NCI-H128 (cell line): ENCODE measurements around the gene CEBPB.
A peak's percentile ranks its signal among the peaks of the same experiment; 100 is the strongest.
"Not testable (repeated sequence)": the region's sequence is repeated elsewhere in the genome, so short reads cannot be mapped to it uniquely, and the experiment has no call there.

Experiments
- DNase-seq: peaks from one replicate; lab custom pipeline; 2025; ENCODE audit not compliant: unreplicated experiment; lab: John Stamatoyannopoulos, UW

Gene CEBPB

DNA sequence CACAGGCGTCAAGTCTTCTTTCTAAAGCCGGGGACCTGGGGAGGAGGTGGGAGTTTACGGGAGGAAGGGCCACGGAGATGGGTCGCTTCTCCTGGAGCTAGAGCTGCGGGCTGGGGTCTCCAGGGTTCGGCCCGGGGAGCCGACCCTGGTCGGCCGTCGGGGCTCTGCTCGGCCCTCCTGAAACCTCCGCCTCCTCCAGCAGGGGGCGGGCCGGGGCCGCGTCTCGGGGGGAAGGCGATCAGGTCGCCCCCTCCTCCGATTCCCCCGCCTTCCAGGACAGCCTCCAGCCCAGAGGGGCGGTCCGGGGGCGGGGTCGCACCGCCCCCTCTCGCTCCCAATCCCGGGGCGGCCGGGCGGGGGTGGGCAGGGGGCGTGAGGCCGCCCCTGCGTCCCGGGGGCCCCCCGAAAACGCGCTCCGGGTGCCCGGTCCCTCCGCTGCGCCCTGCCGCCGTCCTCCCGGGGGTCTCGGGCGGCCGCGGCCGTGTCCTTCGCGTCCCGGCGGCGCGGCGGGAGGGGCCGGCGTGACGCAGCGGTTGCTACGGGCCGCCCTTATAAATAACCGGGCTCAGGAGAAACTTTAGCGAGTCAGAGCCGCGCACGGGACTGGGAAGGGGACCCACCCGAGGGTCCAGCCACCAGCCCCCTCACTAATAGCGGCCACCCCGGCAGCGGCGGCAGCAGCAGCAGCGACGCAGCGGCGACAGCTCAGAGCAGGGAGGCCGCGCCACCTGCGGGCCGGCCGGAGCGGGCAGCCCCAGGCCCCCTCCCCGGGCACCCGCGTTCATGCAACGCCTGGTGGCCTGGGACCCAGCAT is at the start of gene CEBPB:
TSS of gene CEBPB (plus strand) at position 580 of the 814 bp plus-strand sequence. CDS start at position 784, 204 bp downstream.
- DNase-seq = peak; percentile 25

DNA sequence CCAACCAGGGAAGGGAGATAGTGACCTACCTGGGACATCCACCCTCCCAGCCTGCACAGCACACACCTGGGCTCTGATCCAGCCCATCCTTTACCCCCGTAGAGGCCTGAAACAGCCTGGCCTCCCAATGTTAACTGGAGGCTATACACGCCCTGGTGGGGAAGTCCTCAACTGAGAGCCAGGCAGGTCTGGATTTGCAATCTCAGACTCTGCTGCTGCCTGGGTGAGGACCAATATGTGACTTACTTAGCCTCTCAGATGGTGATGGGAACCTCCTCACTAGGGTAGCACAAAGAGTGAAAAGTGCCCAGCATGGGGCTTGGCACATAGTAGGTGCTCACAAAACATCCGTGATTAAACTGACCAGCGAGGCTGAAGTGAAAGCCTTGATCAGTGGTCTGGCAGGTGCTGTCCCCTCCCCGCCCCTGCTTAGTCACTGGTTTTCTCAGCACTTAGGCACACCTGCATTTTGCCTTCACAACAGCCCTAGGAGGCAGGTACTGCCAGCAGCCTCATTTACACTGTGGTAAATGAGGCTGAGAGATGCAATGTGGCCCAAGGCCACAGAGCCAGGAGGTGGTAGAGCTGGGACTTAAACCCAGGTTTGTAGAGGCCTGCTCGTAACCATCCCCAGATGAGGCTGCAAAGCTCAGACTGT is 49.5 kb upstream of the CEBPB start:
- DNase-seq = no peak

DNA sequence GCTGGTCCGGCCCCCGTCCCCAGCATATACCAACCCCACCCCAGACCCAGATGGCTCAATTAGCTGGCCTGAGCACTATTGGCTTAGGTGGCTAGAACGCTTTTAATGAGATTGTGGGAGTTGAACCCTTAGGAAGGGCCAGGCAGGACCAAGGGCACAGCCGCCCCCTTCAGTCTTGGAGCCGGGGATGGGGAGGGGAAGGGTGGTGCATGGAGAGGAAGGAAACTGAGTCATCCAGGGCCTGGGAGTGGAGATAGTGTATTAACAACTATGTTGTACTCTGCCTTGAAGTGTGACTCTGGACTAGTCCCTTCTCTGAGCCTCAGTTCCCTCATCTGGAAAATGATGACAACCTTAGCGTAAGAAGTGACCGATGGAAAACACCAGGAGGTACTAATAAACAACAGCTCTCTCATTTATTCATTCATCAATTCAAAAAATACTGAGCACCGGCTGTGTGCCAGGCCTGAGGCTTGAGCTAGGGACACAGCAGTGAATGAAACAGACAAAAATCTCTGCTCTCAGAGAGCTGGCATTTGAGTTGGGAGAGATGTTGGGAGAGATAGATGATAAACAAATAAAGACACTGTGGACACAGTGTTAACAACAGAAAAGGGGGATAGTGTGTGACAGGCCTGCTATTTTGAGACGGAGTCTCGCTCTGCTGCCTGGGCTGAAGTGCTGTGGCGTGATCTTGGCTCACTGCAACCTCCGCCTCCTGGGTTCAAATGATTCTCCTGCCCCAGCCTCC is 48.6 kb upstream of the CEBPB start:
- no peak for DNase-seq

DNA sequence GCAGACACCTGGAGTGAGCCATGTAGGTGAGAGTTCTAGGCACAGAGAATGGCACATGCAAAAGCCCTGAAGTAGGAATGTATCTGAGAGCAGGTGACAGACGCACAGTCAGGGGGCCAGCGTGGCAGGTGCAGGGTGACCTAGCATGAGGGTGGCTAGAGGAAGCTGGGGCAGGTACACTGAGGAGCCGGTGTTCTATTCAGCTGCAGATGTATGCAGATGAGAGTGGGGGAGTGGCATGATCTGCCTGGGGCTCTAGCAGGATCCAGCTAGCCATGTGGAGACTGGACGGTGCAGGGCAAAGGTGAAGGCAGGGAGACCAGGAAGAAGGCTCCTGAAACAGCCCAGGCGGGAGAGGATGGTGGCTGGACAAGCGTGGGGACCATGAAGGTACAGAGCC is 47.8 kb upstream of the CEBPB start:
- no peak for DNase-seq

DNA sequence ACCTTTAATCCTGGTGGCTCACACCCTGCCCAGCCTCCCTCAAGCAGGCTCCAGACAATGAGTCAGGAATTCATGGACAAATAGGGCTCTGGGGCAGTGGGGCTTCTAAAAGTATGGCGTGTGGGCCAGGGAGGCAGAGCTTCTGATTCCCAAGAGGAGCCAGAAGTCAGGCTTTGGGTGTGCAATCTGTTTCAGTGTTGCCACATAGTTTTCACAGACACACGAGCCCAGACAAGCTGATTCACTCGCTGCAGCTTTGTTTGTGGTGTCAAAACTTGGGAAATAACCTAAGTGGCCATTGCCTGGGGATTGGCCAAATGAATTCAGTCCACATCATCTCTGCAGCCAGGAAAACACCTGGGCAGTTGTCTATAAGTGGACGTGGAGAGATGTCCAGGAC is 46.3 kb upstream of the CEBPB start:
- DNase-seq = no peak

DNA sequence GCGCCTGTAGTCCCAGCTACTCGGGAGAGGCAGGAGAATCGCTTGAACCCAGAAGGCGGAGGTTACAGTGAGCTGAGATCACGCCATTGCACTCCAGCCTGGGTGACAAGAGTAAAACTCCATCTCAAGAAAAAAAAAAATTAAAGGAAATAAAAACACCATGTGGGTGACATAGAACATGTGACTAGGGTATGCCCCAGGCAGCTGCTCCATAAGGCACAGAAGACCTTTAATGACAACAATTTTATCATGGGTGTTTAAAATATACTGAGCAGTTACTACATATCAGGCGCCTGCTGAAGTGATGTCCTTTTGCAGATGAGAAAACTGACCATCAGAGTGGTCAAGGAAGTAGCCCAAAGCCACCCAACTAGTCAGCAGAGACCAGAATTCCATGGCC is 45.1 kb upstream of the CEBPB start:
- no peak for DNase-seq

DNA sequence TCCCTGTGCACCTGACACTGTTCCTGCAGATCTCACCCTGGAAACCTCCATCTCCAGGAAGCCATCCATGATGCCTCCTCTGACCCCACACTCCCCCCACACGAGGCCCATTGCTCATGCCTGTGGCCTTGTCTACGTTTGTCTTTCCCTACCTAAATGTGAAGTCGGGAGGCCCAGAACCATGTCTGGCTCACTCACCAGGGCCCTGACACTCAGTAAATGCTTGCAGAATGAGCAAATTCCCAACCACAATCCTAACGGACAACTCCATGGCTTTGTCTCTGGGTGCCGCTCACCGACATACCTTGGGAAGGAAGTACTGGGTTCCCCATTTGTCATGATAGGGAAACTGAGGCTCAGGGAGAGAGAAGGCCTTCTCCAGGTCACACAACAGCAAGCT is 44.4 kb upstream of the CEBPB start:
- DNase-seq = no peak

DNA sequence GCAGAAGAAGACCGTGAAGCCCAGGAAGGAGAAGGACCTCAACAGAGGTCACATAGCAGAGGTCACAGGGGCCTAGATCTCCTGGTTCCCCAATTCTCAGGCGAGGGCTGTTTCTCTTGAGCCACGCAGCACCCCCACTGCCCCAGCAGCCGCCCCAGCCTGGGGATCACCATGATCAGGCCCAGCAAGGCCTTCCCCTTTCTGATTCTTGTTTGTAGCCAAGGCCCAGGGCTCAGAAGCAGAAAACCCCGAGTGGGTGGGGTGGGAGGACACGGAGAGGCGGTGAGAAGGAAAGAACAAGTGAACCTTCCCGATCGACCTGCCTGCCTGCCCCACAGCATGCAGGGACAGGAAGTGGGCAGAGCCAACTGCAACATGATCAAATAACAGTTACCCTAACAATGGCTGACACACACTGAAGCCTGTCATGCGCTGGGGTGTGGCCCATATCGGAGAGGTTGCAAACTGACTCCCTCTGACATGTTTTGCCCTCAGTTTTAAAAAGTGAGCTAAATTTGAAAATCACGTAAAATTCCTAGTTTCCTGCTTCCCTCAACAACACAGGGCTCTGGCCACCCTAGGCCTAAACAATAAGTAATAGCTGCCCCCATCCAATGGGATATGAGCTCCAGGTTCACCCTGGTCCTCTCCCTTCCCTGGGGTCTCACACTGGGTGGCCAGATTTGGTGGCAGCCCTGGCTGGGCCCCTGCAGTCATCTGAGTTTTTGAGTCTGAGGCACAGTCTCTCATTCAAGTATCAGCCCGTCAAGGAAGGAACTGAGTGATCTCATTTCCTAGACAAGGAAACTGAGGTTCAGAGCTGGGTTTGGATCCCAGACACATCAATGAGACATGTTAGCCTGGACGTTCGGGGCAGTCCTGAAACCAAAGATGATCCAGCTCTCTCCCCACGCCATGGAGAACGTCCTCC is 43.6 kb upstream of the CEBPB start:
- no peak for DNase-seq

DNA sequence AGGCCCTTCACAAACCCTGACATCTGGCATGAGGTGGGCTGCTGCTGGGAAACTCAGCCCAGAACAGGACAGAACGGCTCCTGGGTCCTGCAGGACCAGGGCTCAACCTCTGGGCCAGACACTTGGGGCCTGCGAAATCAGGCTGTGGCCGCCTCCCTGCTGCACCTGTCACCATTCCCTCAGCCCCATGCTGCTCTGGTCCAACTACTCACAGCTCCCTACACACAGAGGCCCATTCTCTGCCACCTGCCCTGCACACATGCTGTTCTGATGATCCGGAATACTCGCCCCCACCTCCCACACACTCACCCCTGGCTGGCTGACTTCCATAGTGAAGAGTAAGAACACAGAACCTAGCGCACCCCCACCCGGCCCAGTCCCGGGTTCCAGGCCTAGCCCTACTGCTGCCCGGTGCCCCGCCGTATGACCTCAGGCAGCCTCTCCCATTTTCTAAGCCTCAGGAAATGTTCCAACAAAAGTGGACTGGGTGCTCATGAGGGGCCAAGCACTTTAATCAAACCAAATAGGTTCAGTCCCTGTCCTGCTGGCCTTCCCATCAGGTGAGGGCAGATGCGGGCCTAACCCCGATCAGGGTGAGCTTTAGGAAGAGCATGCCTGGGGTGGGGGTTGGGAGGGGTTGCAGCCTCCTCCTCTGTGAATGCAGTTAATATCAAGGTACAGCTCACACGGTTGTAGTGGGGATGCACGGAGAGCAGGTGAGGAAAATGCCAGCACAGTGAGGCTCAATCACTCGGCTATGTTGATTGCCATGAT is 41.0 kb upstream of the CEBPB start:
- DNase-seq = no peak

DNA sequence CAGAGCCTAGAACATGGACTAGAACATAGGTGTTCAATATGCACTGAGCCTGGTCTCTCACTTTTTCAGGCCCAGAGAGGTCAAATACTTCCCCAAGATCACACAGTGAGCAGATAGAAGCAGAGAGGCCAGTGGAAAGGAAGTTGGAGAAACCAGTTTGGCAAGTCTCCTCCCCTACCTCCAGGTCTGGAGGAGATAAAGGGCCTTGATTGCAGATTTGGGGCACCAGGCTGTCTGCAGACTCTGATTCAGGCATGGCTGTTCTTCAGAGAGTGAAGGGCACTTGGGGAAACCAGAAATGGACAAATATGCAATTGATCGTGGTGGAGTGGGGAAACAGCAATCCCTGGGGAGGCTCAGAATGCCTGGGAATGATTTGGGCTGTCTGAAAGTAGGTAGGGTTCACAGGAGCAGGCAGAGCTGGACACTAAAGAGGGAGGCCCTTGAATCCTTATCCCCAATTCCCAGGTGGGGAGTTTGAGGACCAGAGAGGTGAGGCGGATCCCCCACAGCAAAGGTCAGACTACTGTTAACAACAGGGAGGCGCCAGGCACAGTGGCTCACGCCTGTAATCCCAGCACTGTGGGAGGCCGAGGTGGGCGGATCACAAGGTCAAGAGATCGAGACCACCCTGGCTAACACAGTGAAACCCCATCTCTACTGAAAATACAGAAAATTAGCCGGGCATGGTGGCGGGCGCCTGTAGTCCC is 39.4 kb upstream of the CEBPB start:
- DNase-seq = no peak

DNA sequence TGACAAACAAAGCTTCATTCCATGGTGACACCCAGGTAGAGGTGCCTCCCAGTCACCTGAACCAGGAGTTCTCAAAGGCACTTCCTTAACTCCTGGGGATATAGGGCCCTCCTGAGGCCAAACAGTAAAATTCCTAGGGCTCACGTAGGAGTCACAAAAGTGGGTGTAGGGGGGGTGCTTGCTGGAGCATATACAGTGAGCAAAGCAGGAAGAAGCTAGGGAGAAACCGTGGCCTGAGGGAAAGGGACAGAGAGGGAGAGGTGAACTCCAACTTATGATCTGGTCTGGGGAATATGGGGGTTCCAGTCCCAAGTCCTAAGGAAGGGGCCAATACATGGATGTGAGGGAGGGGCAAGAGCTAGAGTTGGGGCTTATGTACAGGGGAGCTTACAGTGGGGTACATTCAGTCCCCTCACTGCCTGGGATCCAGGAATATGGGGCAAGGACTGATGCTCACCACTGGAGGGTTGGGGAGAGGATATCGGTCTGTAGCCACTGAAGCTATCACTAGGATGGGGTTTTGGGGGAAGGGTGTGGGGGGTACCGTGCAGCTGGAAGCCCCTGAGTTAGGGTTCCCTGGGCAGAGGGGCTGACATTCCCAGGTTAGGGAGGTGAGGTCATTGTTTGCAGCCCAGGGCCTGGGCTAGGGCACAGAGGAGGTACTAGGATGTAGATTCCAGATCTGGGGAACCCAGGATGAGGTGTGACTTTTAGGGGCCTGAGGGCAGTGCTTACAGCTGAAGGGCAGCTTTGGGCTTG is 38.1 kb upstream of the CEBPB start:
- DNase-seq = no peak

DNA sequence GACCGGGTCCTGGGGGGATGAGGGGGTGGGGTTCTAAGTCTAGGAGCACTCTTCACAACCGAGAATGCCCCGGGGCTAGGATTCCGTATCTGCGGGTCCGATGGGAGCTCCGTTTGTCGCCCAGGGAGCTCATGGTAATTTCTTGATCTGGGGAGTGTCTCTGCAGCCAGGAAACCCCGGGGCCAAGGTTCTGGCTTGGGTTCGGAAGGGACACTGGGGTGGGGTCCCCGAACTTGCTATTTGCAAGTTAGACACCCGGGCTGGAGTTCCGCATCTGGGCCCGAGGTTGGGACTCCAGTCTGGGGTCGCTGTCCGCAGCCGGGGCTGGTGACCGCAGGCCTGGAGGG is 37.5 kb upstream of the CEBPB start:
- no peak for DNase-seq

DNA sequence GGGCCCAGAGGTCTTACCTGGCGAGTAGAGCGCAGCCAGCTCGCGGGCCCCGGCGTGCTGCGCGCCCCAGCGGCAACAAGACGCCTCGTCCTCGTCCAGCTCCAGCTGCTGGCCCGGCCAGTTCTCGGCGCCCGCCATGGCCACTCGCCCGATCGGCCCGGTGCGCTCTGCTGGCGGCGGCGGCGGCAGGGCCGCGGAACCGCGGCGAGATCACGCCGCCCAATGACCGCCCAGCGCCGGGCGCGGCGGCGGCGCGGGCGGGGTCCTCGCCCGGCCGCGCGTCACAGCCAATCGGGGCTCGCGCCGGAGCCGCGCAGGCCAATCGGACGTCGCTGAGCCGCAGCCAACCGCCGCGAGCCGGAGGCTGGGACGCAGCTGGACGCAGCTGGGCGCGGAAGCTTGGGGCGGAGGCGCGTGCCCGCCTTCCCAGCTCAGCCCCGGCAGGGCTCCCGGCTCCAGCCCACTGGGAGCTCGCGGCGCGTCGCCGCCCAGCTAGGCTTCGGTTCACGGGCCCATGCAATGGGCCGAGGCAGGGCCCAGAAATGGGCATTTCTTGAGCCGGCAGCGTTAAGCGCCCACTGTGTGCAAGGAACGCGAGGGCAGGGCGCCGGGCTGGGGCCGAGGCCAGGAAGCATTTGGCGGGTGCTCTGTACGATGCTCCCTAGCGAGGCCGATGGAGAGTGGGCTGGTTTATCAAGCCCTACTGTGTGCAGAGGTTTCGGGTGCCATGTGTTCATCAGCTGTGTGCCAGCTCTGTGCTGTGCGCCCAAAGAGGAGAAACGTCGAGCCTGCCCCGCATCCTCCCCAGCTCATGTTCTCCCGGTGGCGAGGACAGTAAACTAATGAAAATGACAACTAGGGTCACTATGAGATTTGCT is 36.9 kb upstream of the CEBPB start, which contains the start of gene PEDS1:
TSS of gene PEDS1 (minus strand) at position 224 of the 878 bp plus-strand sequence. CDS start at position 138, 86 bp downstream.
- DNase-seq = peak; percentile 79

DNA sequence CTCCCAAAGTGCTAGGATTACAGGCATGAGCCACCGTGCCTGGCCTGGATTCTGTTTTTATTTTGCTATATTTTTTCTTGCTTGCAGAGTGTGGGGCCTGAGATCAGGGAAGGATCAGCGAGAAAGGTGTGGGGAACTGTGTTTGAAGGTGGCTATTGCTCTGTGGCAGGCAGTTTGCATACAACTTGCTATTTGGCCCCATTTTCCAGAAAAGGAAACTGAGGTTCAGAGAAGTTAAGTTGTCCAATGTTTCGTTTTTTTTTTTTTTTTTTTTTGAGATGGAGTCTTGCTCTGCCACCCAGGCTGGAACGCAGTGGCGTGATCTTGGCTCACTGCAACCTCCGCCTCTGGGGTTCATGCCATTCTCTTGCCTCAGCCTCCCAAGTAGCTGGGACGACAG is 29.1 kb upstream of the CEBPB start:
- DNase-seq = not testable (repeated sequence)

DNA sequence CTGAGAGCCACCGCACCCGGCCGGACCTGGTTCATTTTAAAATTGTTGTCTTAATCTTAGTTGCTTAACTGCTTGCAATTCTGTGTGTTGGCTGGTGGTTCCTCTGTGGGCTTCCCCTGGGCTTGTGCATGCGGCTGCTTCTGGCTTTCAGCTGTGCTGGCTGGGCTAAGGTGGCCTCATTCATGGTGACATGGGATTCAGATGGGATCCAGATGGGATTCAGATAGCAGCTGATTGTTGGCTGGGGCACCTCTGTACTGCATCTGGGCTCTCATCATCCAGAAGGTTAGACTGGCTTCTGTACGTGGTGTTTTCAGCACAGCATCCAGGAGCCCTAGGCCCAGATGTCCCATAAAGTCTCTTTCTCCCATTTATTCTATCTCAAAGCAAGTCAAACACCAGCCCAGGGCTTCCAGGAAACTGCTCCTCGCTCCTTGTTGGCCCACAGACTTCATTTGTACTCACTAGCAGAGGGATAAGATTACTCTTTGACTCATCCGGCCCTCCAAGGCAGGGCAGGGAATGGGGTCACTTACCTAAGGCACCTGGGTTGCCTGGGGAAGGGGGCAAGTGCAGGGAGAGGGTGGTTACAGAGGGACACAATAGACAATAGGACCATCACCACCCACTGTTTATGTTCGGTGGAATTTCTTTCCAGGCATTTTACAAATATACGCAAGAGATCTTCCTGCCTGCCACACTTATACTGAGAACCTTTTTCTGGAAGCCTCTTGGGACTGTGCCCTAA is 26.9 kb upstream of the CEBPB start:
- no peak for DNase-seq

DNA sequence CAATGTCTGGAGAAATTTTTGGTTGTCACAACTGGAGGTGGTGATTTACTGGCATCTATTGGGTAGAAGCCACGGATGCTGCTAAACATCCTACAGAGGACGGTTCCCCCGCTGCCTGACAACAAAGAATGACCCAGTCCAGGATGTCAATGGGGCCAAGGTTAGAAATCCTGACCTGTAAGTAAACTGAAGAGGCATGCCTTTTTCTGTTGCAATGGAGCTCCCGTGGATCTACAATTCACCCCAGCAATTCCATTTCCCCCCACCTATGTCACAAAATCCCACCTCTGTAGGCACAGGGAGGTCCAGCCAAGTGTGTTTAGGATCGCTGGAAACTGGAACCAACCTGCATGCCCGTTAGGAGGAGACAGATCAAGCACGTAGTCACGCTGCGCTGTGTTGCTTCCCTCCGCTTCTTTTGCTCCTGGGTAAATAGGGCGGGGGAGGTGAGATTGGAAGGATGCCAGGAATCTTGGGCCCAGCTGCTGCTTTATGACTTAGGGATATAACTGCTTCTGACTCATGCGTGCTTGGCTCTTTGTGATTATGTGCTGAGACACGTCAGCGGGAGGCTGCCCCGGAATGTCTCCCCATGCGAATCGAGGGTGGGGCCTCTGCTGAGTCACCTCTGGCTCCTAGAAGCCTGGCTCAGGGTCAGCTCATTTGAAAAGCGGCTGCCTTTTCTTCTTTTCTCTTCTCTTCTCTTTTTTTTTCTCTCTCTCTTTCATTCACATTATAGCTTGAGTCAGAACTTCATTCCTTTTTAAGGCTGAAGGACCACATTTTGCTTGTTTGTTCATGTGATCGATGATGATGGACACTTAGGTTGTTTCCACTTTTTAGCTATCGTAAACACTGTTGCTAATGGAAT is 24.7 kb upstream of the CEBPB start:
- peak; percentile 92 for DNase-seq
